Endothelial cell of umbilical vein (primary cell): ENCODE data around the gene COX10. TPM values are rescaled to one million over a fixed set of nuclear protein-coding genes. Genes with fewer than 3 reads are reported as not detected.

ENCODE experiments used
- BruUV-seq: library from RNA; stranded (reverse); fragments of 400-500 nt; replicated peaks from 2 replicates; lab custom pipeline; 2021; lab: Mats Ljungman, UMichigan
- CTCF ChIA-PET: fragments of 300-600, 350-600 bp; sonication (Branson Sonifier 250); formaldehyde crosslinking; loops from one replicate; lab custom pipeline; 2021; ENCODE audit warnings: antibody characterized with exemption, inconsistent platforms; lab: Charles Lee
- POLR2A ChIA-PET: fragments of 300-600, 350-600 bp; sonication (Branson Sonifier 250); formaldehyde crosslinking; loops from one replicate; lab custom pipeline; 2021; ENCODE audit warnings: antibody characterized with exemption, inconsistent platforms; lab: Charles Lee
- DNase-seq: peaks from one replicate; pipeline ENCODE4 v3.0.0-alpha.2; 2011; ENCODE audit warnings: low read depth, low spot score
- FAIRE-seq: peaks from 2 replicates; lab custom pipeline; 2011; peaks lifted over from hg19 to GRCh38; lab: Jason Lieb, UNC
- H2AFZ ChIP-seq: 2 replicates; pipeline ENCODE4 v1.6.0; 2012; ENCODE audit warnings: low read depth, low read length, control low read depth, inconsistent platforms
- H3K27ac ChIP-seq: 2 replicates; pipeline ENCODE4 v1.5.1; 2011; ENCODE audit warnings: low read depth, mild to moderate bottlenecking, control low read depth, low read length, moderate library complexity; ENCODE audit not compliant: insufficient read depth
- H3K27me3 ChIP-seq, 2 experiments: 2 replicates each; pipeline versions ENCODE4 v1.6.0 to v1.6.1; 2011; ENCODE audit warnings: low read length in 2 of 2, mixed read lengths in 1 of 2; ENCODE audit not compliant: control insufficient read depth in 2 of 2, insufficient read depth in 2 of 2
- H3K36me3 ChIP-seq, 2 experiments: 2 replicates in 1 of 2; 3 replicates in 1 of 2; pipeline ENCODE4 v1.5.1; 2011; ENCODE audit warnings: low read length in 2 of 2, mild to moderate bottlenecking in 1 of 2, moderate library complexity in 1 of 2; ENCODE audit not compliant: control insufficient read depth in 2 of 2, insufficient read depth in 2 of 2; ENCODE audit errors: extremely low read depth in 1 of 2
- H3K4me1 ChIP-seq: 3 replicates; pipeline ENCODE4 v1.5.1; 2011; ENCODE audit warnings: mild to moderate bottlenecking, low read length; ENCODE audit not compliant: control insufficient read depth, insufficient read depth; ENCODE audit errors: extremely low read depth
- H3K4me2 ChIP-seq: 2 replicates; pipeline ENCODE4 v1.6.1; 2011; ENCODE audit warnings: low read length, control low read depth, mixed read lengths; ENCODE audit not compliant: insufficient read depth
- H3K4me3 ChIP-seq, 3 experiments: fragments of 200-600 bp in 1 of 3; sonication (generic), shearing (Covaris generic) in 1 of 3; replicated peaks in 1 of 3; 2 replicates each; pipeline ENCODE4 v1.5.1; 2011 to 2016; ENCODE audit warnings: control low read depth in 3 of 3, low read length in 3 of 3, mild to moderate bottlenecking in 2 of 3, inconsistent platforms in 1 of 3, low read depth in 1 of 3, moderate library complexity in 1 of 3; ENCODE audit not compliant: insufficient read depth in 1 of 3
- H3K79me2 ChIP-seq: 2 replicates; pipeline ENCODE4 v1.6.0; 2012; ENCODE audit warnings: low read length, inconsistent platforms; ENCODE audit not compliant: control insufficient read depth, insufficient read depth
- H3K9ac ChIP-seq: replicated peaks from 2 replicates; pipeline ENCODE3; 2011; ENCODE audit warnings: low read length, control low read depth; ENCODE audit not compliant: insufficient read depth; ENCODE audit errors: extremely low read depth
- H3K9me1 ChIP-seq: replicated peaks from 3 replicates; pipeline ENCODE4 v1.6.0; 2011; ENCODE audit warnings: mild to moderate bottlenecking, low read length; ENCODE audit not compliant: control insufficient read depth, insufficient read depth; ENCODE audit errors: extremely low read depth
- H3K9me3 ChIP-seq: replicated peaks from 2 replicates; pipeline ENCODE4 v1.5.1; 2012; ENCODE audit warnings: low read length, inconsistent platforms; ENCODE audit not compliant: control insufficient read depth, insufficient read depth
- H4K20me1 ChIP-seq: replicated peaks from 2 replicates; pipeline ENCODE3; 2011; ENCODE audit warnings: mild to moderate bottlenecking, low read length; ENCODE audit not compliant: control insufficient read depth, insufficient read depth; ENCODE audit errors: extremely low read depth
- EZH2 ChIP-seq: IDR thresholded peaks from 2 replicates; pipeline ENCODE4 v1.6.1; 2012; ENCODE audit warnings: borderline replicate concordance, low read depth, mild to moderate bottlenecking, moderate library complexity, low read length, inconsistent platforms; ENCODE audit not compliant: severe bottlenecking
- FOS ChIP-seq: IDR thresholded peaks from 2 replicates; pipeline ENCODE4 v1.6.1; 2011; ENCODE audit warnings: mild to moderate bottlenecking, low read length, moderate library complexity, borderline replicate concordance; ENCODE audit not compliant: insufficient read depth
- GATA2 ChIP-seq: IDR thresholded peaks from 2 replicates; pipeline ENCODE4 v1.7.0; 2011; ENCODE audit warnings: low read depth, mild to moderate bottlenecking, moderate library complexity, mixed read lengths, low read length; ENCODE audit not compliant: insufficient read length, insufficient read depth
- JUN ChIP-seq: IDR thresholded peaks from 2 replicates; pipeline ENCODE4 v1.6.1; 2011; ENCODE audit warnings: borderline replicate concordance, low read depth; ENCODE audit not compliant: insufficient read length, insufficient read depth
- MYC ChIP-seq: IDR thresholded peaks from one replicate; pipeline ENCODE4 v1.6.1; 2011; ENCODE audit warnings: mild to moderate bottlenecking, low read depth, low read length
- POLR2A ChIP-seq: IDR thresholded peaks from 2 replicates; pipeline ENCODE4 v1.6.1; 2012; ENCODE audit warnings: low read depth, mild to moderate bottlenecking, control low read depth, low read length
- POLR2AphosphoS5 ChIP-seq: IDR thresholded peaks from 2 replicates; pipeline ENCODE4 v1.6.1; 2012; ENCODE audit warnings: low read depth, mild to moderate bottlenecking, control low read depth, low read length, moderate library complexity; ENCODE audit not compliant: insufficient read depth
- dilution Hi-C: fragments of 300-500 bp; cut with MboI; formaldehyde crosslinking; loops from one replicate; pipeline ENCODE4 v1.15.0; 2019; ENCODE audit warnings: low sequenced_read_pairs; ENCODE audit not compliant: extremely low pct_ligation_motif_present
- intact Hi-C: fragments of 100-400 bp; cut with micrococcal nuclease; formaldehyde crosslinking; loops from one replicate; pipeline ENCODE4 v1.10.0; 2022
- polyA plus RNA-seq, 4 experiments: library from polyadenylated mRNA; depleted of rRNA in 3 of 4; stranded (reverse) in 3 of 4; unstranded in 1 of 4; fragments of >200 nt; gene quantifications; 2 replicates each; pipeline versions ENCODE4 v1.2.1 to v1.2.3, GENCODE V29; 2011 to 2012; ENCODE audit warnings: missing spikeins in 1 of 4
- total RNA-seq: library from RNA; stranded (reverse); gene quantifications from 2 replicates; pipeline ENCODE4 v1.2.3, GENCODE V29; 2021
- TF ChIP-seq, protein P1 (sequence below): IDR thresholded peaks from 2 replicates; pipeline ENCODE4 v1.6.1; 2011; ENCODE audit not compliant: insufficient read depth, insufficient read length
- TF ChIP-seq, protein P2 (sequence below), 2 donors: IDR thresholded peaks; 1 replicate in 1 of 2; 2 replicates in 1 of 2; pipeline ENCODE4 v1.5.1; 2011; ENCODE audit warnings: low read length in 2 of 2, mild to moderate bottlenecking in 2 of 2, moderate library complexity in 2 of 2, control low read depth in 1 of 2, inconsistent platforms in 1 of 2, low read depth in 1 of 2; ENCODE audit not compliant: insufficient read depth in 1 of 2; ENCODE audit errors: extremely low read depth in 1 of 2

COX10 gene
- total and polyA plus RNA-seq, 2 donors (not counting 3 experiments of a cell fraction or from before 2014, with no cell fraction given): 9.8 to 12.1 TPM

DNA sequence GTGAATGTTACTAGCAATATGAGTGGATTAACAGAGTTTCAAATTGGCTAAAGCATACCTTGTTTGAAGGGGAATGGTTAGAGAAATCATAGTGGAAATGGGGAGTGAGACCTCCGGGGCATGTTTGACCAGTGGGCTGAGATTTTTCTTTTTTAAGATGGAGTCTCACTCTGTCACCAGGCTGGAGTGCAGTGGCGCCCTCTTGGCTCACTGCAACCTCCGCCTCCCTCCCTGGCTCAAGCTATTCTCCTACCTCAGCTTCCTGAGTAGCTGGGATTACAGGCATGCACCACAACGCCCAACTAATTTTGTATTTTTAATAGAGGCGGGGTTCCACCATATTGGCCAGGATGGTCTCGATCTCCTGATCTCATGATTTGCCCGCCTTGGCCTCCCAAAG lies 157.7 kb downstream of the COX10 start:
- Histone ChIP-seq H3K9me3 (no peaks in the 10 kb centered on the region), H3K4me3 (no peak overlapping the region), H3K36me3 (no peaks in the 10 kb centered on the region), H3K9ac (no peak overlapping the region), H3K79me2 (no peaks in the 10 kb centered on the region), H3K4me1 (no peaks in the 10 kb centered on the region), H4K20me1 (no peaks in the 10 kb centered on the region), H3K27ac (no peak overlapping the region), H3K27me3 (no peaks in the 10 kb centered on the region), H3K9me1 (no peaks in the 10 kb centered on the region), H2AFZ (no peak overlapping the region), H3K4me2 (no peak overlapping the region)
- POLR2A ChIA-PET: no interaction called here
- intact Hi-C loops: no loop called here
- no peak for FAIRE-seq
- no TSS peak for BruUV-seq
- TF ChIP-seq GATA2: no peak
- TF ChIP-seq, protein P1, sequence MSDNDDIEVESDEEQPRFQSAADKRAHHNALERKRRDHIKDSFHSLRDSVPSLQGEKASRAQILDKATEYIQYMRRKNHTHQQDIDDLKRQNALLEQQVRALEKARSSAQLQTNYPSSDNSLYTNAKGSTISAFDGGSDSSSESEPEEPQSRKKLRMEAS: no peak
- no peak for TF ChIP-seq MYC
- TF ChIP-seq, protein P2, sequence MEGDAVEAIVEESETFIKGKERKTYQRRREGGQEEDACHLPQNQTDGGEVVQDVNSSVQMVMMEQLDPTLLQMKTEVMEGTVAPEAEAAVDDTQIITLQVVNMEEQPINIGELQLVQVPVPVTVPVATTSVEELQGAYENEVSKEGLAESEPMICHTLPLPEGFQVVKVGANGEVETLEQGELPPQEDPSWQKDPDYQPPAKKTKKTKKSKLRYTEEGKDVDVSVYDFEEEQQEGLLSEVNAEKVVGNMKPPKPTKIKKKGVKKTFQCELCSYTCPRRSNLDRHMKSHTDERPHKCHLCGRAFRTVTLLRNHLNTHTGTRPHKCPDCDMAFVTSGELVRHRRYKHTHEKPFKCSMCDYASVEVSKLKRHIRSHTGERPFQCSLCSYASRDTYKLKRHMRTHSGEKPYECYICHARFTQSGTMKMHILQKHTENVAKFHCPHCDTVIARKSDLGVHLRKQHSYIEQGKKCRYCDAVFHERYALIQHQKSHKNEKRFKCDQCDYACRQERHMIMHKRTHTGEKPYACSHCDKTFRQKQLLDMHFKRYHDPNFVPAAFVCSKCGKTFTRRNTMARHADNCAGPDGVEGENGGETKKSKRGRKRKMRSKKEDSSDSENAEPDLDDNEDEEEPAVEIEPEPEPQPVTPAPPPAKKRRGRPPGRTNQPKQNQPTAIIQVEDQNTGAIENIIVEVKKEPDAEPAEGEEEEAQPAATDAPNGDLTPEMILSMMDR (IDR thresholded peaks at IDR 0.05; ENCODE audit: extremely low read depth in 1 of 2, insufficient read depth in 1 of 2, low read depth in 1 of 2, low read length in 2 of 2): no peak
- no peak for TF ChIP-seq EZH2
- no peak for TF ChIP-seq POLR2AphosphoS5
- TF ChIP-seq FOS: no peak
- no peak for TF ChIP-seq JUN
- no peak for TF ChIP-seq POLR2A
- DNase-seq: no peak
- dilution Hi-C loops: no loop called here
- CTCF ChIA-PET: no interaction called here
